Upper lobe of left lung (tissue), 6 donors: ENCODE data around the gene PARD6B. TPM values are rescaled to one million over a fixed set of nuclear protein-coding genes. Genes with fewer than 3 reads are reported as not detected.

ENCODE experiments used
- ATAC-seq, 2 donors: fragments of 200-7000 bp; cut with Tn5 transposase; one replicate each; pipeline ENCODE4 v1.9.1; 2022; ENCODE audit warnings: mild to moderate bottlenecking in 2 of 2, moderate library complexity in 2 of 2; ENCODE audit not compliant: low FRiP score in 2 of 2
- DNase-seq, 2 donors: peaks; one replicate each; pipeline ENCODE4 v3.0.0-alpha.2; 2019 to 2020
- H3K27ac ChIP-seq, 4 donors: fragments of 200-600 bp; sonication (generic); one replicate each; pipeline ENCODE4 v1.5.1; 2016 to 2019
- H3K27me3 ChIP-seq, 4 donors: fragments of 200-600 bp; sonication (generic); one replicate each; pipeline ENCODE4 v1.5.1; 2017 to 2019
- H3K36me3 ChIP-seq, 4 donors: fragments of 200-600 bp; sonication (generic); one replicate each; pipeline ENCODE4 v1.5.1; 2016 to 2019
- H3K4me1 ChIP-seq, 4 donors: fragments of 200-600 bp; sonication (generic); one replicate each; pipeline ENCODE4 v1.5.1; 2018 to 2019
- H3K4me3 ChIP-seq, 4 donors: fragments of 200-600 bp; sonication (generic); one replicate each; pipeline ENCODE4 v1.5.1; 2017 to 2019; ENCODE audit warnings: mild to moderate bottlenecking in 2 of 4, moderate library complexity in 1 of 4
- H3K9me3 ChIP-seq, 4 donors: fragments of 200-600 bp; sonication (generic); one replicate each; pipeline ENCODE4 v1.5.1; 2018 to 2019
- EP300 ChIP-seq, 4 donors: sonication (generic); formaldehyde crosslinking; IDR thresholded peaks; one replicate each; pipeline ENCODE4 v1.5.1; 2017; ENCODE audit warnings: antibody characterized with exemption in 4 of 4, control low read depth in 2 of 4
- POLR2A ChIP-seq, 4 donors: fragments of 450-650 bp; IDR thresholded peaks; one replicate each; pipeline ENCODE4 v1.5.1; 2016 to 2017; ENCODE audit warnings: antibody characterized with exemption in 4 of 4, mild to moderate bottlenecking in 2 of 4
- POLR2AphosphoS5 ChIP-seq, 2 donors: sonication (generic); formaldehyde crosslinking; IDR thresholded peaks; one replicate each; pipeline ENCODE4 v1.5.1; 2017; ENCODE audit warnings: antibody characterized with exemption in 2 of 2
- WGBS, 2 donors: methylation state at CpG; one replicate each; pipeline ENCODE4 v1.1.5; 2017 to 2018; 5-methylcytosine and 5-hydroxymethylcytosine counted together
- total RNA-seq, 6 donors: library from RNA; depleted of rRNA in 4 of 6; stranded (reverse); fragments of >200 nt in 4 of 6; gene quantifications; one replicate each; pipeline versions ENCODE4 v1.1.0 to v1.2.1, GENCODE V29; 2016 to 2021
- TF ChIP-seq, protein P1 (sequence below), 6 experiments: fragments of 450-650 bp in 4 of 6; fragments of 200-600 bp in 2 of 6; sonication (generic) in 2 of 6; IDR thresholded peaks; one replicate each; pipeline ENCODE4 v1.5.1; 2016 to 2019; ENCODE audit warnings: antibody characterized with exemption in 6 of 6
- donor health status: DM: no; HTN: no; CAD: no; lungs with moderate emphysema.
- donor health status: DM: no; HTN: yes; CAD: no; lungs with severe emphysema.

PARD6B gene
- total RNA-seq, 6 donors from 2014 or later = 7.3 to 56.4 (median 43.4) TPM

DNA sequence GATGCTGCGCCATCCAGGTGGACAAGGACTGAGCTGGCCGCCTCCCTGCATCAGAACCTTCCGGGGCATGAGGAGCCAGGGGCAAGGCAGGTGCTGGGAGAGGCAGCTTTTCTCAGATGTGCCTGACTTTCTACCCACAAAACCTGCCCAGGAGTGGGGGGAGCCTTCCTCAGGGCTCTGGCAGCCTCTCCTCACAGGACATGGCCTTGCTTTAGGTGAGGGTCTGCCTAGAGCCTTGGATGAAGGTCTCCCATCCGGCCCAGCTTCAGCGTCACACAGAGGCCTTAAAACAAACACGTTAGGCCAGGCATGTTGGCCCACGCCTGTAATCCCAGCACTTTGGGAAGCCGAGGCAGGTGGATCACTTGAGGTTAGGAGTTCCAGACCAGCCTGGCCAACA, 70.9 kb downstream of the PARD6B start:
- DNase-seq (no peak), ATAC-seq (no peak)
- H3K9me3 ChIP-seq = no peaks in the 10 kb centered on the region
- 90 to 93% methylated on average over 8 of the region's 8 CpGs for WGBS, 2 donors
- H3K4me1 ChIP-seq = no peaks in the 10 kb centered on the region
- H3K36me3 ChIP-seq = no peaks in the 10 kb centered on the region
- no peak for TF ChIP-seq EP300 (IDR thresholded peaks at IDR 0.05)
- TF ChIP-seq POLR2A (IDR thresholded peaks at IDR 0.05) = no peak
- no peak for TF ChIP-seq POLR2AphosphoS5 (IDR thresholded peaks at IDR 0.05)
- TF ChIP-seq, protein P1, sequence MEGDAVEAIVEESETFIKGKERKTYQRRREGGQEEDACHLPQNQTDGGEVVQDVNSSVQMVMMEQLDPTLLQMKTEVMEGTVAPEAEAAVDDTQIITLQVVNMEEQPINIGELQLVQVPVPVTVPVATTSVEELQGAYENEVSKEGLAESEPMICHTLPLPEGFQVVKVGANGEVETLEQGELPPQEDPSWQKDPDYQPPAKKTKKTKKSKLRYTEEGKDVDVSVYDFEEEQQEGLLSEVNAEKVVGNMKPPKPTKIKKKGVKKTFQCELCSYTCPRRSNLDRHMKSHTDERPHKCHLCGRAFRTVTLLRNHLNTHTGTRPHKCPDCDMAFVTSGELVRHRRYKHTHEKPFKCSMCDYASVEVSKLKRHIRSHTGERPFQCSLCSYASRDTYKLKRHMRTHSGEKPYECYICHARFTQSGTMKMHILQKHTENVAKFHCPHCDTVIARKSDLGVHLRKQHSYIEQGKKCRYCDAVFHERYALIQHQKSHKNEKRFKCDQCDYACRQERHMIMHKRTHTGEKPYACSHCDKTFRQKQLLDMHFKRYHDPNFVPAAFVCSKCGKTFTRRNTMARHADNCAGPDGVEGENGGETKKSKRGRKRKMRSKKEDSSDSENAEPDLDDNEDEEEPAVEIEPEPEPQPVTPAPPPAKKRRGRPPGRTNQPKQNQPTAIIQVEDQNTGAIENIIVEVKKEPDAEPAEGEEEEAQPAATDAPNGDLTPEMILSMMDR (IDR thresholded peaks at IDR 0.05) = no peak
- H3K27me3 ChIP-seq = no peaks in the 10 kb centered on the region
- no peak overlapping the region for H3K4me3 ChIP-seq
- H3K27ac ChIP-seq = no peak overlapping the region

DNA sequence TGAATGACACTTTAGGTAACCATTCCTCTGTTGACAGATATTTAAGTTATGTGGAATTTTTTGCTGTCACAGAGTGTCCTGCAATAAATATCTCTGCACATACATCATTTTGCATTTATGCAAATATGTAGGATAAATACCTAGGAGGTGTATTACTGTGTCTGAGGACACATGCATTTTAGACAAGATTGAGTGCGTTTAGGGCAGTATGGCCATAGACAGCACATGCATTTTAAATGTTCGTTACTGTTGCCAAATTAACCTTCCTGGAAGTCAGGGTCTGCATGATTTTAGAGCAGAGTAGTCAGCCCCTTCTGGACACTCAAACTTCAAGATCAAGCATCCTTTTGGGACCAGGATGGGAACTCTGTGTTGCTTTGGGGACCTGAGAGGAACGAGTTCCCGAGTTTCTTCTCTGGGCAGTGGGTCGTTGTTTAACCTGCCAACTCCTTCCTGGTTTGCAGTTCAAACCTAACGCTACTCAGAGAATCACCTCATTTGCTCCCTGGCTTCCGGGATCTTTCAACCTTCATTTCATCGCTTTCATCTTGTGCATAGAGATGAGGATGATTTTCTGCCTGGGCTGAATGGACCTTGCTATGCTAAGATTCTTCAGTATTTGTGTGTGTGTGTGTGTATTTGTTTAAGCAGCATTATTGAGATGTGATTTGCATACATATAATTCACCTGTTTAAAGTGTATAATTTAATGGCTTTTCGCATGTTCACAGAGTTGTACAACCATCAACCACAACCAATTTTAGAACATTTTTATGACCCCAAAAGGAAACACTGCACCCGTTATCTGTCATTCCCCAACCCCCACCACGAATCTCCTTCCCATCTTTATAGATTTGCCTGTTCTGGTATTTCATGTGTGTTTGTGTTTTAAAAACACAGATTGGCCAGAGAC, 73.3 kb downstream of the PARD6B start:
- 44 to 49% methylated on average over 11 of the region's 11 CpGs for WGBS, 2 donors
- H3K4me3 ChIP-seq = no peak overlapping the region
- no peaks in the 10 kb centered on the region for H3K27me3 ChIP-seq
- ATAC-seq (no peak), DNase-seq (no peak)
- H3K36me3 ChIP-seq = no peaks in the 10 kb centered on the region
- TF ChIP-seq POLR2AphosphoS5 (IDR thresholded peaks at IDR 0.05) (no peak), POLR2A (IDR thresholded peaks at IDR 0.05) (no peak), EP300 (IDR thresholded peaks at IDR 0.05) (no peak)
- TF ChIP-seq, protein P1 (IDR thresholded peaks at IDR 0.05) = no peak
- H3K27ac ChIP-seq = no peak overlapping the region
- no peaks in the 10 kb centered on the region for H3K9me3 ChIP-seq
- H3K4me1 ChIP-seq = no peaks in the 10 kb centered on the region

DNA sequence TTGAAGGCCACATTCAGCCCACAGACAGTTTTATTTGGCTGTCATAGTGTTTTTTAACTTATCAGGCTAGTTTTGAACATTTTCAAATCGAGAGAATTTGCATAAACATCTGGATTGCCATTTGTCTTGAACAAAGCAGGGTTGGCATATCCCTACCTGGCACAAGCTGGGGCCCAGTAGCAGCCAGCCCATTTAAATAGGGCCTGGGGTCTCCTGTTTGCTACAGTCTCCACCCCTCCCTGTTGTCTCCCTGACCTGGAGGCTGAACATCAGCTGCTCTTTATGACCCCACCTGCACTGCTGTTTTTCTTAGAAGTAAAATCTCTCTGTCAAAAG, 73.9 kb downstream of the PARD6B start:
- no peaks in the 10 kb centered on the region for H3K27me3 ChIP-seq
- no peaks in the 10 kb centered on the region for H3K9me3 ChIP-seq
- no peak overlapping the region for H3K27ac ChIP-seq
- H3K4me1 ChIP-seq = no peaks in the 10 kb centered on the region
- H3K36me3 ChIP-seq = no peaks in the 10 kb centered on the region
- TF ChIP-seq POLR2AphosphoS5 (IDR thresholded peaks at IDR 0.05) = no peak
- TF ChIP-seq POLR2A (IDR thresholded peaks at IDR 0.05) = no peak
- no peak for TF ChIP-seq EP300 (IDR thresholded peaks at IDR 0.05)
- TF ChIP-seq, protein P1 (IDR thresholded peaks at IDR 0.05) = no peak
- no peak overlapping the region for H3K4me3 ChIP-seq
- ATAC-seq = no peak
- DNase-seq = no peak
- 53 to 68% methylated on average over 1 of the region's 1 CpG for WGBS, 2 donors

DNA sequence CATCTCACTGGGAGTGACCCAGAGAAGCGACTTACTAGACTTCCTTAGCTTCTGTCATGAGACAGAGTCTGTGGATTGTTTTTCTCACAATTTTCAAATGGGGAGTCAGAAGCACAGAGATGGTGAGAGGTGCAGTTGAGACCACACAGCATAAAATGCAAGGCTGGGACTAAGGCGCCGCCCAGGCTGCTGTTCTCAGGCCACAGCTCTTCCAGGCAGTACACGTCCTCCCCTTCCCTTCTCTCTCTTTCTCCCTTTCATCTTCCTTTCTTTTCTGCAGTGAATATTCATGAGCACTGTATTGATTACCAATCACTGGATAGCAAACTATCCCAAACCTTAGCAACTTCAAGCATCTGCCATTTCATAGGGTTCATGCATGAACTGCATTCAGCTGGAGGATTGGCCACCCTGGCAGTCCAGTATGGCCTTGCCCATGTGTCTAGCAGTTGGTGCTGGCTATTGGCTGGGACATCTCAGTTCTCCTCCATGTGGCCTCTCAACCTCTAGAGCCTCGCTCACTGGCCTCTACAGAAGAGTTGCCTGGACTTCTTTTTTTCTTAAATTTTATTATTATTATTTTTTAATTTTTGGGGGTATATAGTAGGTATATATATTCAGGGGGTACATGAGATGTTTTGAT, 74.9 kb downstream of the PARD6B start:
- 92 to 93% methylated on average over 5 of the region's 5 CpGs for WGBS, 2 donors

More for the DNA sequence above, 74.9 kb downstream of the PARD6B start:
- H3K27me3 ChIP-seq = no peaks in the 10 kb centered on the region
- H3K36me3 ChIP-seq = no peaks in the 10 kb centered on the region
- no peak for DNase-seq
- H3K9me3 ChIP-seq = no peaks in the 10 kb centered on the region
- no peak overlapping the region for H3K4me3 ChIP-seq
- H3K4me1 ChIP-seq = no peaks in the 10 kb centered on the region
- no peak for TF ChIP-seq POLR2AphosphoS5 (IDR thresholded peaks at IDR 0.05)
- TF ChIP-seq EP300 (IDR thresholded peaks at IDR 0.05) = no peak
- TF ChIP-seq, protein P1 (IDR thresholded peaks at IDR 0.05) = no peak
- TF ChIP-seq POLR2A (IDR thresholded peaks at IDR 0.05) = no peak
- no peak for ATAC-seq
- H3K27ac ChIP-seq = no peak overlapping the region

Other genes with a start within 250 kb of the PARD6B start
- 100 to 1,000 TPM in 3 of 6 donors, 10 to 100 TPM in 3; 75.1 to 137 (median 96.1) TPM for gene PTPN1, start 221.2 kb upstream of the PARD6B start, total RNA-seq
- 10 to 100 TPM in 2 of 6 donors, 1 to 10 TPM in 4; 2.1 to 36.7 (median 5.1) TPM for gene RIPOR3, start 40.0 kb upstream of the PARD6B start, total RNA-seq
- gene BCAS4, start 63.5 kb downstream of the PARD6B start, total RNA-seq = 10 to 100 TPM in 1 of 6 donors, 1 to 10 TPM in 5; 2.3 to 12.3 (median 5.2) TPM
- 10 to 100 TPM; 27.3 to 72.6 (median 45.0) TPM for gene ADNP, start 199.9 kb downstream of the PARD6B start, total RNA-seq
- gene DPM1, start 227.0 kb downstream of the PARD6B start, total RNA-seq = 10 to 100 TPM; 16.4 to 61.2 (median 28.4) TPM
- 1 to 10 TPM; 1.6 to 5.3 (median 4.4) TPM for gene MOCS3, start 227.2 kb downstream of the PARD6B start, total RNA-seq